ENCODE measurements around the gene DIO3. TPM values are rescaled to one million over a fixed set of nuclear protein-coding genes. Genes with fewer than 3 reads are reported as not detected.

DIO3 gene
- total RNA-seq, result not detected in 2 replicates

GRCh38 chr14:101561145-101561896 lies at the start of gene DIO3:
DIO3 (plus strand) TSS chr14:101561495.
- TF ChIP-seq CTCF (IDR thresholded peaks at IDR 0.05), result no peak
- H3K4me1 Mint-ChIP-seq, result peaks cover 9% of the 10 kb centered on the region
- intact Hi-C loops (cut with micrococcal nuclease), result no loop called here
- H3K4me3 Mint-ChIP-seq, result no peak within 1 kb of the TSS
- H3K27ac Mint-ChIP-seq, result no peak within 1 kb of the TSS
- DNase-seq (no peak), ATAC-seq (ENCODE audit: low read depth) (no peak)
- no peaks in the 10 kb centered on the region for H3K9me3 Mint-ChIP-seq
- ChIA-PET POLR2A (no interaction called here), CTCF (no interaction called here)
- no peaks in the 10 kb centered on the region for H3K36me3 Mint-ChIP-seq (ENCODE audit: low read depth)
- H3K27me3 Mint-ChIP-seq, result peaks cover 54% of the 10 kb centered on the region

- H3K4me3 Mint-ChIP-seq, result no peak overlapping the region
- CTCF ChIA-PET, result no interaction called here
- no peak overlapping the region for H3K27ac Mint-ChIP-seq
- H3K9me3 Mint-ChIP-seq, result peaks cover 7% of the 10 kb centered on the region
- POLR2A ChIA-PET, result no interaction called here
- no peaks in the 10 kb centered on the region for H3K27me3 Mint-ChIP-seq
- intact Hi-C loops (cut with micrococcal nuclease), result no loop called here
- DNase-seq, result no peak
- no peaks in the 10 kb centered on the region for H3K4me1 Mint-ChIP-seq
- ATAC-seq (ENCODE audit: low read depth), result no peak
- TF ChIP-seq CTCF (IDR thresholded peaks at IDR 0.05), result no peak
- no peaks in the 10 kb centered on the region for H3K36me3 Mint-ChIP-seq (ENCODE audit: low read depth)
Measured at GRCh38 chr14:101511620-101512375, 49.5 kb upstream of the DIO3 start.

- H3K9me3 Mint-ChIP-seq, result peaks cover 7% of the 10 kb centered on the region
- intact Hi-C loops (cut with micrococcal nuclease), result no loop called here
- ATAC-seq (ENCODE audit: low read depth) (no peak), DNase-seq (no peak)
- no peak overlapping the region for H3K27ac Mint-ChIP-seq
- no peaks in the 10 kb centered on the region for H3K4me1 Mint-ChIP-seq
- ChIA-PET CTCF (no interaction called here), POLR2A (no interaction called here)
- no peak overlapping the region for H3K4me3 Mint-ChIP-seq
- no peaks in the 10 kb centered on the region for H3K27me3 Mint-ChIP-seq
- no peaks in the 10 kb centered on the region for H3K36me3 Mint-ChIP-seq (ENCODE audit: low read depth)
- TF ChIP-seq CTCF (IDR thresholded peaks at IDR 0.05), result no peak
Measured at GRCh38 chr14:101512376-101512695, 49.0 kb upstream of the DIO3 start.

- H3K4me3 Mint-ChIP-seq, result no peak overlapping the region
- H3K9me3 Mint-ChIP-seq, result peaks cover 7% of the 10 kb centered on the region
- no peak overlapping the region for H3K27ac Mint-ChIP-seq
- no peak for ATAC-seq (ENCODE audit: low read depth)
- ChIA-PET POLR2A (no interaction called here), CTCF (no interaction called here)
- no peaks in the 10 kb centered on the region for H3K27me3 Mint-ChIP-seq
- H3K4me1 Mint-ChIP-seq, result no peaks in the 10 kb centered on the region
- no peak for DNase-seq
- intact Hi-C loops (cut with micrococcal nuclease), result no loop called here
- no peaks in the 10 kb centered on the region for H3K36me3 Mint-ChIP-seq (ENCODE audit: low read depth)
- no peak for TF ChIP-seq CTCF (IDR thresholded peaks at IDR 0.05)
Measured at GRCh38 chr14:101514136-101514535, 47.2 kb upstream of the DIO3 start.

GRCh38 chr14:101516401-101516800 lies 44.9 kb upstream of the DIO3 start:
- DNase-seq (no peak), ATAC-seq (ENCODE audit: low read depth) (no peak)
- Mint-ChIP-seq H3K36me3 (ENCODE audit: low read depth) (no peaks in the 10 kb centered on the region), H3K4me3 (no peak overlapping the region), H3K27me3 (no peaks in the 10 kb centered on the region), H3K4me1 (no peaks in the 10 kb centered on the region), H3K27ac (no peak overlapping the region), H3K9me3 (peaks cover 7% of the 10 kb centered on the region)
- ChIA-PET CTCF (no interaction called here), POLR2A (no interaction called here)
- intact Hi-C loops (cut with micrococcal nuclease), result no loop called here
- TF ChIP-seq CTCF (IDR thresholded peaks at IDR 0.05), result no peak
